Stimulated activated CD8-positive, alpha-beta memory T cell treated with anti-CD3 and anti-CD28 coated beads, Interleukin-7, amount 100 ng/mL, for 48 hours (primary cell): ENCODE results near the gene SMG6.
"Not testable (repeated sequence)": the region's sequence is repeated elsewhere in the genome, so short reads cannot be mapped to it uniquely, and the experiment has no call there.

Experiments
- DNase-seq, 2 donors: peaks; one replicate each; pipeline ENCODE4 v3.0.0-alpha.2; 2020; ENCODE audit warnings: low read depth in 1 of 2; ENCODE audit errors: extremely low read depth in 1 of 2

SMG6 gene

GRCh38 chr17:2264067-2264860 lies 39.3 kb downstream of the SMG6 start:
- no peak for DNase-seq

GRCh38 chr17:2263183-2264066 lies 40.2 kb downstream of the SMG6 start:
- DNase-seq, result no peak

DNA sequence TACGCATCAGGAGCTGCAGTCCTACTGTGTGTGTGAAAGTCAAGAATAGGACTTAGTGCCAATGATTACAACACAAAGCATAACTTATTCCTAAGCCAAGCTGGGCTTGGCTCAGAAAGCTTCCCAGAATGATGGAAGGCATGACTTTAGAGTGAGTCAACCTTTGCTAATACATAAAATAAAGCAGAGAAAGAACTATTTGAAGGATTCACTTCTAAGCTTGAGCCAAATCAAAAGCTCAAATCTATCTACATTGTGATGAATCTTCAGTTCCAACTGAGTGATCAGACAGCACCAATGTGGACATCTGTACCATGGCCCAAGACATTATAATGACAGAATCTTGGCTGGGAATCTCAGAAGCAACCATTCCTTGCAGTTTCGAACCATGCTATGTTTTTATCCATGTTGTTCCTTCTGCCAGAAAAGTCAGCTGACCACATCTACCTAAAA lies 41.4 kb downstream of the SMG6 start:
- DNase-seq, result no peak

- peak; percentile 55 to 88 for DNase-seq
Observed at GRCh38 chr17:2259769-2260536, 43.6 kb downstream of the SMG6 start.

GRCh38 chr17:2258830-2259229 lies 44.8 kb downstream of the SMG6 start:
- DNase-seq, result not testable (repeated sequence)

- DNase-seq, result no peak
Observed at GRCh38 chr17:2253768-2254406, 49.7 kb downstream of the SMG6 start.

GRCh38 chr17:2253362-2253761 lies 50.2 kb downstream of the SMG6 start:
- DNase-seq, result no peak

GRCh38 chr17:2251098-2251497 lies 52.5 kb downstream of the SMG6 start:
- DNase-seq, result no peak

DNA sequence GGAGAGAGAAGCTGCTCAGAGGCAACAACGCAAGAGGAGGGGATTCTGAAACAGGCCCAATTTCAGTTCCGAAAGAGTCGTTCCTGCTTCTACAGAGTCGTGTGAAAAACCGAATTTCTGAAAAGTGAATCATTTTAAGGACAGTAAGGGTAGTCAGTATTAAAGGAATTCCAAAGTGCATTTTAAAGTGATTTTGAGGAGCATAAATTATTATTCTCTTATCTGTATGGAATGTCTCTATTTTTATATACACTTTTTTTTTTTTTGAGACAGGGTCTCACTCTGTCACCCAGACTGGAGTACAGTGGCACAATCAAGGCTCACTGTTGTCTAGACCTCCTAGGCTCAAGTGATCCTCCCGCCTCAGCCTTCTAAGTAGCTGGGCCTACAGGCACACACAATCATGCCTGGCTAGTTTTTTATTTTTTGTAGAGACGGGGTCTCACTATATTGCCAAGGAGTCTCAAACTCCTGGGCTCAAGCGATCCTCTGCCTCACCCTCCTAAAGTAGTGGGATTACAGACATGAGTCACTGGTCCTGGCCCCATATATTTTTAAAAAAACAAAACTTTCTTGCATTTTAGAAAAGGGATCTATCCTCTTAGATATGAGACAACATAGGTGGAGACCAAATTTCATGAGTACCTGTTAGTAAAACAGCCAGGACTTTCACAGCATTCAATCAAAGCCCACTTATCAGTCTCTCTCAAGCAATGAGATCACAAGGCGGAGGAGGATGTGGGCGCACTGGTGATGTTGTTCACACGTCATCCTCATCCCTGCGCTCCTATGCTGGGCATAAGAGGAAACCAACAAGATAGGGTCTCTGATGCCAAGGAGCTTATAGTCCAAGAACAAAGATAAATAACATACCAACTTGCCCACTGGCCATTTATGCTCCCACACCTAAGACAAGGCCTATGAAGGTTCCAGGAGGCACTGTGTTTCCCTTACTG lies 53.2 kb downstream of the SMG6 start:
- no peak for DNase-seq

DNA sequence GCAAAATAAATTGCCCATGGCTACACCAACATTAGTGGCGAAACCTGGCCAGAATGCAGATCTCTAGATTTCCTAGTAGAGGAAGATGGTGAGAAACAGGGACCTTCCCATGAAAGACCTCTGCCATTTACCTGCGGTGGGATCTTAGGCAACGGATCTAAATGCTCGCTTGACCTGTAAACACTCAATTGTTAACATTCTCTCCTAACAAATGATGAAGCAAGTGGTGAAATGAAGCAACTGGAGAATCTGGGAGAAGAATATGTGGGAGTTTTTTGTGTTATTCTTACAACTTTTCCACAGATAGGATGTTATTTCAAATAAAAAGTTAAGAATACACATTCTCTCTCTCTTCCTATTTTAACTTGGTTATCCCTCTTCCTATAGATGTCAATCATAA lies 56.6 kb downstream of the SMG6 start:
- DNase-seq, result no peak

DNA sequence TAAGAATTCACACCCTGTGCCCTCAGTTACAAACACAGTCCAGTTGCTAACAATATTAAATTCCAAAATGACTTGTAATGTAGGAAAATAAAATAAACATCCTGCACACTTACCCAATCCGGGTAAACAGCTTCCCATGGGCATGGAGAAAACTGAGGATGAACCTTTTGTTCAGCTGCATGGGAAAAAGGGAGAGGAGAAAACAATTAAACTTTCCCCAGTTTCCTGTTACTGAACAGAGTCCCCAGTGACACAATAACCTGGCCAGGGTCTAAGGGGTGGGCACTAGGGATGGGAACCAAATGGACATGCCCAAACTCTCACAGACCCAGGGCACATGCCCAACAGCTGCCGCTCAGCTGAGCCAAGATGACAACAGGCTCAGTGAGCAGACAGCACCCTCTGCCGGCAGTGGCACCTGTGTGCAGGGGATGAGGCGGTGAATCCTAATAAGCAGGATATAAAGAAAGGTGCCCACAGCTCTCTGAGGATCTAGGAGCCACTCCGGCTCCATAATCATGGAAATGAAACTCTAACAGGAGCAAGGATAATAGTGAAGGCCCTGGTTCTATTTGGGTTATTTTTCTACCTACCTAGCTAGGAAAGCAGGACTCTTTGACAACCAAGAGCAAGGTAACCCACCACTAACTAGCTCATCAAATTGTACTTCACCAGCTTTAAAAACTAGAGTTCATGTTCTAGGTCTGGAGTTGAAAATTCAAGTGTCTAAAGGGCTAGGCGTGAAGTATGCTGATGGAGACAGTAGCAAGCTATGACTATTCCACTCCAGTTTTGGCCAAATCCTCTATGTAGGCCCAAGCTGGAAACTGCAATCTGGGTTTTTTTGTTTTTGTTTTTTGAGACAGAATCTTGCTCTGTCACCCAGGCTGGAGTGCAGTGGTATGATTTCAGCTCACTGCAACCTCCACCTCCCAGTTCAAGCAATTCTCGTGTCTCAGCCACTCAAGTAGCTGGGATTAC lies 58.8 kb downstream of the SMG6 start:
- DNase-seq, result peak in 1 of 2 donors; percentile 70

- no peak for DNase-seq
Observed at GRCh38 chr17:2243953-2244352, 59.6 kb downstream of the SMG6 start.

DNA sequence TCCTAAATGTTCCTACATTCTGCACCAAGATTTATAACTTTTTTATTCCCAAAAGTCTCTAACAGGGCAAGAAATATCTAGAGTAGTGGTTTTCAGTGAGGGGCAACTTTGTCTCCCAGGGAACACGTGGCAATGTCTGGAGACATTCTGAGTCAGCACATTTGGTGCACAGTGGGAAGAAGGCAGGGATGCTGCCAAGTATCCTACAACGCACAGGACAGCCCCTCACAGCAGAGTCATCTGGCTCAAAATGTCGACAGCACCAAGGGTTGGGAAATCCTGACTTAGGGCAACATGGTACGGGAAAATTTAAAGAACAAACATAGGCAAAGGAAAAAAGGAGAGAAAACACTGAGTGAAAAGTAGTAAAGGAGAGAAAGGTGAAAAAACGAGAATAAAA lies 61.8 kb downstream of the SMG6 start:
- no peak for DNase-seq

- no peak for DNase-seq
Observed at GRCh38 chr17:2240541-2240940, 63.0 kb downstream of the SMG6 start.

DNA sequence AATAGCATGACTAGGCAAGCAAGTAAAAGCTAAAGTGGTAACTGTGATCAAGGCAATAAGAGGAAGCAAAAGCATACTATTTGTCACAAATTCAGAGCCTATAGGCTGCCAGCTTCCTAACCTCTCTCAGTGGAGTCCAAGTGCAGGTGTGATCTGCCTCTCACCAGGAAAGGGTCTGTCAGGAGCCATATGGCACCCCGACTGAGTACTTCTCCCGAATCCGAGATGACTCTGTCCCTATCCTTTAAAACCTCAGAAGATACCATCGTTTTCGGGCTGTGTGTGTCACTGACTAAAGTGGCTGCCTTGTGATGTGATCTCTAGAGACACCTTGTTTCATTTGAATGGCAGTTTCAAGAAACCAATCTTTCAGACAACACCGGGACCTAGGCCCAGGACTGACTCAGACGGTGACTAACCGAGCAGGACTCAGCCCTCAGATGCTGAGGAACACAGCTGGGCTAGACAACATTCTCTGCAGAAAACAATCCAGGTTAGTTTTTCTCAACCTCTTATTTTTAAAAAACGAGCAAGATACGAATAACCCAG lies 63.6 kb downstream of the SMG6 start:
- peak in 1 of 2 donors; percentile 64 for DNase-seq

DNA sequence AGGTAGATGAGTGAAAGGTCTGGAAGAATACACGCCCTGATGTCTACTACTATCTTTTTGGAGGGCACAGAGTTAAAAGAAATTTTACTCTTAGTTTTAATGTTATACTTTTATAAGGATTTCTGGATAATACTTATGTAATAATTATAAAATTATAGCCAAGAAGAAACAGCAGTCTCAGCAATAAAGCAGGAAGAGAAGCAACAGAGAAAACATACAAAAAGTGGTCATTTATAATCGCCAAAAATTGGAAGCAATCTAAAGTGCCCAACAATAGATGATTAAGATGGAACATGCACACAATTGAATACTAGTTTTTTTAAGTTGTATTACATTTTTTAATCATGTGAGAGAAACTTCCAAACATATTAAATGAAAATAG lies 64.4 kb downstream of the SMG6 start:
- no peak for DNase-seq

GRCh38 chr17:2238432-2239169 lies 65.0 kb downstream of the SMG6 start:
- no peak for DNase-seq
